Endodermal cell (in vitro differentiated cells): Measurements from ENCODE around the gene ANKRD36. TPM values are rescaled to one million over a fixed set of nuclear protein-coding genes. Genes with fewer than 3 reads are reported as not detected.
"Not testable (repeated sequence)": the region's sequence is repeated elsewhere in the genome, so short reads cannot be mapped to it uniquely, and the experiment has no call there.

Experiments used
- DNase-seq: peaks from one replicate; pipeline ENCODE4 v3.0.0-alpha.2; 2017
- H3K27ac ChIP-seq: 2 replicates; pipeline ENCODE4 v1.5.1; 2013; ENCODE audit warnings: mild to moderate bottlenecking, low read depth, low read length, moderate library complexity
- H3K27me3 ChIP-seq: 2 replicates; pipeline ENCODE4 v1.6.1; 2013; ENCODE audit warnings: mild to moderate bottlenecking, low read length, moderate library complexity; ENCODE audit not compliant: insufficient read depth, control insufficient read depth, poor library complexity, severe bottlenecking
- H3K36me3 ChIP-seq: 2 replicates; pipeline ENCODE4 v1.7.0; 2013; ENCODE audit warnings: mild to moderate bottlenecking, low read length, moderate library complexity; ENCODE audit not compliant: control insufficient read depth, insufficient read depth
- H3K4me1 ChIP-seq: one replicate; pipeline ENCODE4 v1.7.0; 2013; ENCODE audit warnings: low read length; ENCODE audit not compliant: control insufficient read depth, insufficient read depth
- H3K4me3 ChIP-seq: 2 replicates; pipeline ENCODE4 v1.5.1; 2013; ENCODE audit warnings: mild to moderate bottlenecking, low read length, moderate library complexity
- H3K9ac ChIP-seq: 2 replicates; pipeline ENCODE4 v1.6.1; 2013; ENCODE audit warnings: mild to moderate bottlenecking, low read length, moderate library complexity; ENCODE audit not compliant: poor library complexity, severe bottlenecking; ENCODE audit errors: extremely low read depth
- H3K9me3 ChIP-seq: 2 replicates; pipeline ENCODE4 v1.6.1; 2013; ENCODE audit warnings: mild to moderate bottlenecking, low read length, moderate library complexity; ENCODE audit not compliant: control insufficient read depth
- H3K27ac Mint-ChIP-seq: 2 replicates; pipeline ENCODE4 v1.8.0; 2020; ENCODE audit warnings: mixed read lengths
- H3K27me3 Mint-ChIP-seq: 2 replicates; pipeline ENCODE4 v1.8.0; 2021; ENCODE audit warnings: mild to moderate bottlenecking, mixed read lengths; ENCODE audit not compliant: insufficient read depth
- H3K36me3 Mint-ChIP-seq: 2 replicates; pipeline ENCODE4 v1.8.0; 2020; ENCODE audit warnings: low read depth, mixed read lengths
- H3K4me1 Mint-ChIP-seq: 2 replicates; pipeline ENCODE4 v1.8.0; 2020; ENCODE audit warnings: mixed read lengths
- H3K4me3 Mint-ChIP-seq: 2 replicates; pipeline ENCODE4 v1.8.0; 2020; ENCODE audit warnings: mild to moderate bottlenecking, moderate library complexity, mixed read lengths
- H3K9me3 Mint-ChIP-seq: 2 replicates; pipeline ENCODE4 v1.8.0; 2020; ENCODE audit warnings: mild to moderate bottlenecking, mixed read lengths
- WGBS, 2 experiments: methylation state at CpG; one replicate each; pipeline versions ENCODE4 v1.1.5 to v1.1.7; 2013; ENCODE audit warnings: missing lambda C conversion rate in 2 of 2, mixed read lengths in 1 of 2; ENCODE audit not compliant: insufficient coverage in 1 of 2, insufficient read length in 1 of 2; 5-methylcytosine and 5-hydroxymethylcytosine counted together
- total RNA-seq, 2 donors: library from RNA; stranded (reverse); fragmentation: NEBNext Ultra II Directional in 1 of 2; extraction: Animal tissue kit (Norgen Biotek cat#: 25700) in 1 of 2; gene quantifications; 2 replicates in 1 of 2; 3 replicates in 1 of 2; pipeline ENCODE4 v1.2.1, GENCODE V29; 2021
- TF ChIP-seq, protein P1 (sequence below): fragments of 200-600 bp; sonication (generic); conservative IDR thresholded peaks from 2 replicates; pipeline ENCODE4 v1.5.0; 2021; ENCODE audit warnings: antibody characterized with exemption, mild to moderate bottlenecking

ANKRD36 gene
- total RNA-seq, 2 donors from 2014 or later, result 26.8 to 44.8 TPM

DNA sequence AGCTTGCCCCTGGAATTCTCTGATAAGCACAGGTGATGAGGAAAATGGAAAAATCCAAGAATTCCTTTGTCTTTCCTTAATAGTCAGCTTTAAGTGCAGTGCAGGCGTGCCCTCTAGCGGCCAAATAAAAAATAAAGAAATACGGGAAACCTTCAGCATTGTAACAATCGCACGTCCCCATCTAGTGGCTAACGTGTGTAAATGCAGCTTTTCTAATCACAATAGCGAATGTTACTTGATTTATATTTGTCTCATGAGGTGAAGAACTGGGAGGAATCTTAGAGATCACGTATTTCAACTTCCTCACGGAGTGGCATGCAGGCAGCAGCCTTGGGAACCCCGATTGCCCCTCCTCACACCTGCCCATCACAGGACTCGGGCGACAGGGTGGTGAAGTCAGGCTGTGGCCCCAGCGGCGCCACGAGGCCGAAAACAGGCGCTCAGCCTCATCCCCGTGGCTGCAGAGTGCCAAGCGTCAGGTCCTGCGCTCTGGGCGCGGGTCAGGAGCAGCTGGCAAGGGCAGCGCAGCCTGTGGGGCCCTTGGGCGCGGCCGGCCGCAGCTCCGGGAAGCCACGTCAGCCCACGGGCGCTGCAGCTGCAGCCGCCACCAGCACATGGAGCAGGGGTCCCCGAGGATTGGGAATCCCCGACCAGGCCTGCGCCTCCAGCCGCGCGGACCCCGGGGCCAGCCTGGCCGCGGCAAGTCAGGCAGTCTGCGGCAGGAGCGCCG is 468 bp upstream of the ANKRD36 start:
- not testable (repeated sequence) for H3K9me3 Mint-ChIP-seq, H3K9me3 ChIP-seq, H3K27me3 Mint-ChIP-seq, H3K4me1 ChIP-seq, H3K27me3 ChIP-seq, H3K36me3 ChIP-seq, H3K36me3 Mint-ChIP-seq, H3K4me1 Mint-ChIP-seq
- TF ChIP-seq, protein P1, sequence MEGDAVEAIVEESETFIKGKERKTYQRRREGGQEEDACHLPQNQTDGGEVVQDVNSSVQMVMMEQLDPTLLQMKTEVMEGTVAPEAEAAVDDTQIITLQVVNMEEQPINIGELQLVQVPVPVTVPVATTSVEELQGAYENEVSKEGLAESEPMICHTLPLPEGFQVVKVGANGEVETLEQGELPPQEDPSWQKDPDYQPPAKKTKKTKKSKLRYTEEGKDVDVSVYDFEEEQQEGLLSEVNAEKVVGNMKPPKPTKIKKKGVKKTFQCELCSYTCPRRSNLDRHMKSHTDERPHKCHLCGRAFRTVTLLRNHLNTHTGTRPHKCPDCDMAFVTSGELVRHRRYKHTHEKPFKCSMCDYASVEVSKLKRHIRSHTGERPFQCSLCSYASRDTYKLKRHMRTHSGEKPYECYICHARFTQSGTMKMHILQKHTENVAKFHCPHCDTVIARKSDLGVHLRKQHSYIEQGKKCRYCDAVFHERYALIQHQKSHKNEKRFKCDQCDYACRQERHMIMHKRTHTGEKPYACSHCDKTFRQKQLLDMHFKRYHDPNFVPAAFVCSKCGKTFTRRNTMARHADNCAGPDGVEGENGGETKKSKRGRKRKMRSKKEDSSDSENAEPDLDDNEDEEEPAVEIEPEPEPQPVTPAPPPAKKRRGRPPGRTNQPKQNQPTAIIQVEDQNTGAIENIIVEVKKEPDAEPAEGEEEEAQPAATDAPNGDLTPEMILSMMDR, result peak; percentile 90
- Histone ChIP-seq H3K4me3 (peak overlapping the region; percentile 80), H3K9ac (peak overlapping the region; percentile 53), H3K27ac (peak overlapping the region; percentile 76)
- Mint-ChIP-seq H3K27ac (peak overlapping the region; percentile 80), H3K4me3 (peak overlapping the region; percentile 89)
- DNase-seq, result peak; percentile 87
- 1% methylated on average over 40 of the region's 44 CpGs; no CpG with 5 or more reads in 1 of the 2 experiments for WGBS, 2 experiments

DNA sequence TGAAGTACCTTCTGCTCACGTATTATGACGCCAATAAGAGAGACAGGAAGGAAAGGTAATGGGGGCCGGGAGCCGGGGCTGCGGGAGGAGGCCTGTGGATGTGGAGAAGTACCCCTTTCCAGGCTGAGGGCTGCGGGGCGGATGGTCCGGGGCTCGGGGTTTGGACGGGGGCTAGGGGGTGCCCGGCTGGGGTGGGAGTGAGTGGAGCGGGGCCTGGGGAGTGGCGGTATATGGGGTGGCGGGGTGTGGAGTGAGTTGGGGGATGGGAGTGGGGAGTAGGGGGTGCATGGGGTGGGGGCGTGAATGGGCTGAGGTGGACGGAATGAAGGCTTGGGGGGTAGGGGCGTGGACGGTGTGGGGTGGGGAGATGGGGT is 916 bp downstream of the ANKRD36 start:
- H3K27ac ChIP-seq, H3K27me3 Mint-ChIP-seq: not testable (repeated sequence)

DNA sequence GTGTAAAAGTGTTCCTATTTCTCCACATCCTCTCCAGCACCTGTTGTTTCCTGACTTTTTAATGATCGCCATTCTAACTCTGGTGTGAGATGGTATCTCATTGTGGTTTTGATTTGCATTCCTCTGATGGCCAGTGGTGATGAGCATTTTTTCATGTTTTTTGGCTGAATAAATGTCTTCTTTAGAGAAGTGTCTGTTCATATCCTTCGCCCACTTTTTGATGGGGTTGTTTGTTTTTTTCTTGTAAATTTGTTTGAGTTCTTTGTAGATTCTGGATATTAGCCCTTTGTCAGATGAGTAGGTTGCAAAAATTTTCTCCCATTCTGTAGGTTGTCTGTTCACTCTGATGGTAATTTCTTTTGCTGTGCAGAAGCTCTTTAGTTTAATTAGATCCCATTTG is 16.1 kb downstream of the ANKRD36 start:
- H3K9me3 ChIP-seq, H3K27me3 ChIP-seq, H3K36me3 ChIP-seq, H3K4me1 ChIP-seq, H3K27ac Mint-ChIP-seq, H3K9me3 Mint-ChIP-seq, H3K9ac ChIP-seq, H3K27me3 Mint-ChIP-seq, DNase-seq, H3K4me3 ChIP-seq, H3K27ac ChIP-seq, H3K4me3 Mint-ChIP-seq, H3K4me1 Mint-ChIP-seq: not testable (repeated sequence)
- WGBS, 2 experiments, result 94% methylated on average over 2 of the region's 2 CpGs; no CpG with 5 or more reads in 1 of the 2 experiments
- H3K36me3 Mint-ChIP-seq, result peaks cover 24% of the 10 kb centered on the region

More for the DNA sequence above, 916 bp downstream of the ANKRD36 start:
- not testable (repeated sequence) for H3K36me3 ChIP-seq, H3K9me3 Mint-ChIP-seq, H3K4me1 Mint-ChIP-seq, H3K36me3 Mint-ChIP-seq, H3K9me3 ChIP-seq, H3K4me1 ChIP-seq, DNase-seq, H3K27me3 ChIP-seq
- Histone ChIP-seq H3K4me3 (peak overlapping the region; percentile 82), H3K9ac (peak overlapping the region; percentile 20)
- WGBS, 2 experiments, result 2% methylated on average over 10 of the region's 18 CpGs; no CpG with 5 or more reads in 1 of the 2 experiments
- Mint-ChIP-seq H3K27ac (peak overlapping the region; percentile 94), H3K4me3 (peak overlapping the region; percentile 89)

DNA sequence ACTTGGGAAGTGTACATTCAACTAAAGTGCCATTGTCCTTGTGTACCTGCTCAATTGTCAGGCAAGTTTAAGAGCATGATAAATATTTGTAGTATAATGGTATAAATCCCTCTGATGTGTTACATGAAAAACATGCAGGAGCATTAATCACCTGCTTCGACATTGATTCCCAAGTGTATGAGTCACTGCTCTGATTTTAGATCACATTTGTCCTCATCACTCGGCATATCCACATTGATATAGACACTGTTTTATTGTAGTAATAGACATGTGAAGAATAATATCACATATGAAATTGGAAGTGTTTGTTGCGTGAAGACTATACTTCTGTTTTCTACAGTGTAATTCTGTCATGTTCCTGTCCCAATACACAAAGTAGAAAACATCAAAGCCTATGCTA is 31.1 kb downstream of the ANKRD36 start:
- not testable (repeated sequence) for H3K4me1 Mint-ChIP-seq, H3K27me3 ChIP-seq, H3K9ac ChIP-seq, H3K27ac ChIP-seq, H3K4me1 ChIP-seq, H3K4me3 ChIP-seq, H3K9me3 ChIP-seq, H3K4me3 Mint-ChIP-seq, H3K36me3 ChIP-seq, H3K27me3 Mint-ChIP-seq, H3K9me3 Mint-ChIP-seq, DNase-seq, H3K27ac Mint-ChIP-seq
- peaks cover 13% of the 10 kb centered on the region for H3K36me3 Mint-ChIP-seq
- WGBS, 2 experiments, result 84% methylated on average over 2 of the region's 3 CpGs; no CpG with 5 or more reads in 1 of the 2 experiments

DNA sequence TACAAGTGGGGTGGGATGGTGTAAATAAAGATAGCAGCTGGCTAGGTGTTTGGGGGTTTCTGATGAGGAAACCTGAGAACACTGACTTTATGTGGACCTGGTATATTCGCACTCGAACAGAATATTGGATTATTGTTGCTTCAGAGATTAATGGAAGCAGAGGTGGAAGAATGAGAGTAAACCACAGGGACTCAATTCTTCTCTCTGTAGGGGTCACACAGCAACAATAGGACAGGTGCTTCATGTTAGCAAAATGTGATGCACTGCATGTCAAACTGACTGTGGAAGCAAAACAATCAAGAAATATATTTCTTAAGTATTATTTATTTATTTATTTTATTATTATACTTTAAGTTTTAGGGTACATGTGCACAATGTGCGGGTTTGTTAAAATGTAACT is 53.6 kb downstream of the ANKRD36 start:
- H3K4me3 ChIP-seq, H3K36me3 ChIP-seq, H3K27me3 ChIP-seq, H3K4me1 Mint-ChIP-seq, H3K27ac ChIP-seq, H3K9ac ChIP-seq, DNase-seq, H3K27me3 Mint-ChIP-seq, H3K9me3 ChIP-seq, H3K27ac Mint-ChIP-seq, H3K4me1 ChIP-seq, H3K4me3 Mint-ChIP-seq: not testable (repeated sequence)
- H3K9me3 Mint-ChIP-seq, result peaks cover 27% of the 10 kb centered on the region
- WGBS, 2 experiments, result 96% methylated on average over 1 of the region's 3 CpGs; no CpG with 5 or more reads in 1 of the 2 experiments
- H3K36me3 Mint-ChIP-seq, result peaks cover 37% of the 10 kb centered on the region

DNA sequence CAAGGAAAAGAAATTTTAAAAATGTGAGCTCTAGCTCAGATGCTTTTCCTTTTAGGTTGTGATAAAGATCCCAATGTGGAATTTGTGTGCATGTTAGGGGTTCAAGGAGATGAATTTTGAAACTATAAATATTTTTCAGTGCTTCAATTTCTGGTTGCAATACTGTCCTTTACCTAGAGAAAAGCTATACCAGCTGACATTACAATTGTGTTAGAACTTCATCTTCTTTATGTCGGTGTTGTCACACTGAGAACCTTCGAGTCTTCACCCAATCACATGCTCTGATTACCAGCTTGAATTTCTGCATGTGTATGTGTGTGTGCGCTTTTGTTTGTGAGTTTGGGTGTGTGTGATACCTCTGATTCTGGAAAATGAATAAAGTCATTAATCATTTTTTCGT is 55.0 kb downstream of the ANKRD36 start:
- DNase-seq, H3K4me3 ChIP-seq, H3K27ac ChIP-seq, H3K27ac Mint-ChIP-seq, H3K4me3 Mint-ChIP-seq, H3K4me1 Mint-ChIP-seq, H3K27me3 Mint-ChIP-seq, H3K36me3 ChIP-seq, H3K27me3 ChIP-seq, H3K9me3 ChIP-seq, H3K9ac ChIP-seq, H3K4me1 ChIP-seq: not testable (repeated sequence)
- H3K9me3 Mint-ChIP-seq, result peaks cover 27% of the 10 kb centered on the region
- WGBS, 2 experiments, result 100% methylated on average over 4 of the region's 4 CpGs; no CpG with 5 or more reads in 1 of the 2 experiments
- H3K36me3 Mint-ChIP-seq, result peaks cover 37% of the 10 kb centered on the region
